Suprapubic skin (tissue), 4 donors: ENCODE data around the gene PTPN11.

ENCODE experiments used
- EP300 ChIP-seq: sonication (generic); formaldehyde crosslinking; IDR thresholded peaks from one replicate; pipeline ENCODE4 v1.6.1; 2017; ENCODE audit warnings: antibody characterized with exemption
- POLR2A ChIP-seq, 2 donors: fragments of 450-650 bp; IDR thresholded peaks; one replicate each; pipeline ENCODE4 v1.6.1; 2017; ENCODE audit warnings: antibody characterized with exemption in 2 of 2, mild to moderate bottlenecking in 2 of 2, moderate library complexity in 2 of 2
- POLR2AphosphoS5 ChIP-seq, 3 donors: sonication (generic); formaldehyde crosslinking; IDR thresholded peaks; one replicate each; pipeline ENCODE4 v1.6.1; 2017; ENCODE audit warnings: antibody characterized with exemption in 3 of 3
- TF ChIP-seq, protein P1 (sequence below), 2 donors: fragments of 200-600 bp in 1 of 2; fragments of 450-650 bp in 1 of 2; sonication (generic) in 1 of 2; IDR thresholded peaks; one replicate each; pipeline ENCODE4 v1.5.1; 2016 to 2019; ENCODE audit warnings: antibody characterized with exemption in 2 of 2, mild to moderate bottlenecking in 1 of 2, moderate library complexity in 1 of 2

DNA sequence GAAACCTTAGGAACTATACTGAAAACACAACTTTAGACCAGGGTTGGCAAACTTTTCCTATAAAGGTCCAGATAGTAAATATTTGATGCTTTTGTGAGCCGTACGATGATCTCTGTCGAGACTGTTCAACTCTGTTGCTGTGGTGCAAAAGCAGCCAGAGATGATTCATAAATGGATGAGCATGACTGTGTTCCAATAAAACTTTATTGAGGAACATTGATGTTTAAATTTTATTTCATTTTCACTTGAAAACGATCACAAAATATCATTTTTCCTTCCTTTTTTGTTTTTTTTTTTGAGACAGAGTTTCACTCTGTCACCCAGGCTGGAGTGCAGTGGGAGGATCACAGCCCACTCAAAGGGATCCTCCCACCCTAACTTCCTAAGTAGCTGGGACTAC, 105.5 kb downstream of the PTPN11 start:
- no peak for TF ChIP-seq EP300
- TF ChIP-seq, protein P1, sequence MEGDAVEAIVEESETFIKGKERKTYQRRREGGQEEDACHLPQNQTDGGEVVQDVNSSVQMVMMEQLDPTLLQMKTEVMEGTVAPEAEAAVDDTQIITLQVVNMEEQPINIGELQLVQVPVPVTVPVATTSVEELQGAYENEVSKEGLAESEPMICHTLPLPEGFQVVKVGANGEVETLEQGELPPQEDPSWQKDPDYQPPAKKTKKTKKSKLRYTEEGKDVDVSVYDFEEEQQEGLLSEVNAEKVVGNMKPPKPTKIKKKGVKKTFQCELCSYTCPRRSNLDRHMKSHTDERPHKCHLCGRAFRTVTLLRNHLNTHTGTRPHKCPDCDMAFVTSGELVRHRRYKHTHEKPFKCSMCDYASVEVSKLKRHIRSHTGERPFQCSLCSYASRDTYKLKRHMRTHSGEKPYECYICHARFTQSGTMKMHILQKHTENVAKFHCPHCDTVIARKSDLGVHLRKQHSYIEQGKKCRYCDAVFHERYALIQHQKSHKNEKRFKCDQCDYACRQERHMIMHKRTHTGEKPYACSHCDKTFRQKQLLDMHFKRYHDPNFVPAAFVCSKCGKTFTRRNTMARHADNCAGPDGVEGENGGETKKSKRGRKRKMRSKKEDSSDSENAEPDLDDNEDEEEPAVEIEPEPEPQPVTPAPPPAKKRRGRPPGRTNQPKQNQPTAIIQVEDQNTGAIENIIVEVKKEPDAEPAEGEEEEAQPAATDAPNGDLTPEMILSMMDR (IDR thresholded peaks at IDR 0.05) = no peak
- TF ChIP-seq POLR2A (IDR thresholded peaks at IDR 0.05) = no peak
- no peak for TF ChIP-seq POLR2AphosphoS5 (IDR thresholded peaks at IDR 0.05)
